Breast epithelium (tissue), 3 donors: ENCODE results near the gene ANAPC7.

Experiments used
- CTCF ChIP-seq, 3 donors: fragments of 450-650 bp; IDR thresholded peaks; one replicate each; pipeline ENCODE4 v1.5.1; 2016 to 2017; ENCODE audit warnings: antibody characterized with exemption in 3 of 3, mild to moderate bottlenecking in 3 of 3, moderate library complexity in 3 of 3
- POLR2A ChIP-seq: fragments of 450-650 bp; IDR thresholded peaks from one replicate; pipeline ENCODE4 v1.6.1; 2016; ENCODE audit warnings: antibody characterized with exemption, mild to moderate bottlenecking, moderate library complexity
- POLR2AphosphoS5 ChIP-seq, 3 donors: sonication (generic); formaldehyde crosslinking; IDR thresholded peaks; one replicate each; pipeline ENCODE4 v1.6.1; 2017; ENCODE audit warnings: antibody characterized with exemption in 3 of 3

GRCh38 chr12:110347767-110348166 lies 55.7 kb downstream of the ANAPC7 start:
- TF ChIP-seq POLR2AphosphoS5 (IDR thresholded peaks at IDR 0.05), result no peak
- no peak for TF ChIP-seq POLR2A
- no peak for TF ChIP-seq CTCF (IDR thresholded peaks at IDR 0.05)
